HL-60 (cell line): Measurements from ENCODE around the gene PRR7.

Experiments used
- CTCF ChIP-seq: IDR thresholded peaks from one replicate; pipeline ENCODE4 v1.5.1; 2011; ENCODE audit warnings: low read length, control low read depth, inconsistent platforms; ENCODE audit not compliant: insufficient read depth
- POLR2AphosphoS5 ChIP-seq: IDR thresholded peaks from 2 replicates; pipeline ENCODE4 v1.6.1; 2012; ENCODE audit warnings: low read depth
- TF ChIP-seq, protein P1 (sequence below): IDR thresholded peaks from 2 replicates; pipeline ENCODE4 v1.6.1; 2012; ENCODE audit warnings: low read depth; ENCODE audit not compliant: insufficient replicate concordance

GRCh38 chr5:177440211-177440989 lies 6.2 kb upstream of the PRR7 start:
- TF ChIP-seq CTCF (no peak), POLR2AphosphoS5 (peak; percentile 68)
- TF ChIP-seq, protein P1, sequence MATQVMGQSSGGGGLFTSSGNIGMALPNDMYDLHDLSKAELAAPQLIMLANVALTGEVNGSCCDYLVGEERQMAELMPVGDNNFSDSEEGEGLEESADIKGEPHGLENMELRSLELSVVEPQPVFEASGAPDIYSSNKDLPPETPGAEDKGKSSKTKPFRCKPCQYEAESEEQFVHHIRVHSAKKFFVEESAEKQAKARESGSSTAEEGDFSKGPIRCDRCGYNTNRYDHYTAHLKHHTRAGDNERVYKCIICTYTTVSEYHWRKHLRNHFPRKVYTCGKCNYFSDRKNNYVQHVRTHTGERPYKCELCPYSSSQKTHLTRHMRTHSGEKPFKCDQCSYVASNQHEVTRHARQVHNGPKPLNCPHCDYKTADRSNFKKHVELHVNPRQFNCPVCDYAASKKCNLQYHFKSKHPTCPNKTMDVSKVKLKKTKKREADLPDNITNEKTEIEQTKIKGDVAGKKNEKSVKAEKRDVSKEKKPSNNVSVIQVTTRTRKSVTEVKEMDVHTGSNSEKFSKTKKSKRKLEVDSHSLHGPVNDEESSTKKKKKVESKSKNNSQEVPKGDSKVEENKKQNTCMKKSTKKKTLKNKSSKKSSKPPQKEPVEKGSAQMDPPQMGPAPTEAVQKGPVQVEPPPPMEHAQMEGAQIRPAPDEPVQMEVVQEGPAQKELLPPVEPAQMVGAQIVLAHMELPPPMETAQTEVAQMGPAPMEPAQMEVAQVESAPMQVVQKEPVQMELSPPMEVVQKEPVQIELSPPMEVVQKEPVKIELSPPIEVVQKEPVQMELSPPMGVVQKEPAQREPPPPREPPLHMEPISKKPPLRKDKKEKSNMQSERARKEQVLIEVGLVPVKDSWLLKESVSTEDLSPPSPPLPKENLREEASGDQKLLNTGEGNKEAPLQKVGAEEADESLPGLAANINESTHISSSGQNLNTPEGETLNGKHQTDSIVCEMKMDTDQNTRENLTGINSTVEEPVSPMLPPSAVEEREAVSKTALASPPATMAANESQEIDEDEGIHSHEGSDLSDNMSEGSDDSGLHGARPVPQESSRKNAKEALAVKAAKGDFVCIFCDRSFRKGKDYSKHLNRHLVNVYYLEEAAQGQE, result no peak
